T-cell (primary cell): ENCODE data around the gene ATP6V0A4. TPM values are rescaled to one million over a fixed set of nuclear protein-coding genes. Genes with fewer than 3 reads are reported as not detected.

Experiments used
- ATAC-seq, 4 experiments: fragments of 200-7000 bp in 3 of 4; fragments of 150-1000 bp in 1 of 4; cut with Tn5 transposase; replicated peaks in 1 of 4; 1 replicate in 3 of 4; 2 replicates in 1 of 4; pipeline ENCODE4 v1.10.0; 2021; ENCODE audit warnings: moderate library complexity in 3 of 4, mild to moderate bottlenecking in 2 of 4, moderate number of reproducible peaks in 1 of 4
- CTCF ChIA-PET, 2 donors: fragments of 300-600 bp; sonication (Branson Sonifier 250); formaldehyde crosslinking; loops; one replicate each; lab custom pipeline; 2022; ENCODE audit warnings: antibody characterized with exemption in 2 of 2; lab: Charles Lee
- POLR2A ChIA-PET, 2 donors: fragments of 300-600 bp; sonication (Branson Sonifier 250); formaldehyde crosslinking; loops; one replicate each; lab custom pipeline; 2022; ENCODE audit warnings: antibody characterized with exemption in 2 of 2; lab: Charles Lee
- DNase-seq, 35 experiments: peaks; one replicate each; pipeline versions ENCODE4 v3.0.0 to v3.0.0-alpha.2; 2013 to 2023
- H3K27ac ChIP-seq: one replicate; pipeline ENCODE4 v1.5.1; 2013; ENCODE audit warnings: low read length
- H3K27me3 ChIP-seq, 2 experiments: replicated peaks in 1 of 2; 1 replicate in 1 of 2; 2 replicates in 1 of 2; pipeline versions ENCODE4 v1.6.1 to v1.7.0; 2013; ENCODE audit warnings: low read length in 1 of 2, mixed read lengths in 1 of 2; ENCODE audit not compliant: control insufficient read depth in 2 of 2, insufficient read depth in 2 of 2; ENCODE audit errors: extremely low read depth in 1 of 2
- H3K36me3 ChIP-seq, 2 donors: 1 replicate in 1 of 2; 2 replicates in 1 of 2; pipeline versions ENCODE4 v1.6.1 to v1.7.0; 2013; ENCODE audit warnings: low read length in 1 of 2; ENCODE audit not compliant: control insufficient read depth in 2 of 2, insufficient read depth in 1 of 2; ENCODE audit errors: extremely low read depth in 1 of 2
- H3K4me1 ChIP-seq, 2 experiments: 1 replicate in 1 of 2; 2 replicates in 1 of 2; pipeline versions ENCODE4 v1.6.1 to v1.7.0; 2013; ENCODE audit warnings: low read length in 2 of 2, mixed read lengths in 1 of 2; ENCODE audit not compliant: insufficient read depth in 2 of 2, control insufficient read depth in 1 of 2; ENCODE audit errors: extremely low read depth in 1 of 2
- H3K4me3 ChIP-seq, 2 donors: 1 replicate in 1 of 2; 2 replicates in 1 of 2; pipeline versions ENCODE4 v1.5.1 to v1.7.0; 2013; ENCODE audit warnings: mild to moderate bottlenecking in 2 of 2, low read length in 1 of 2, moderate library complexity in 1 of 2; ENCODE audit not compliant: control insufficient read depth in 1 of 2; ENCODE audit errors: extremely low read depth in 1 of 2
- H3K9me3 ChIP-seq: 2 replicates; pipeline ENCODE4 v1.7.0; 2013
- H3K27ac Mint-ChIP-seq, 2 donors: one replicate each; pipeline ENCODE4 v1.8.0; 2020 to 2021; ENCODE audit warnings: mild to moderate bottlenecking in 2 of 2, mixed read lengths in 2 of 2
- H3K27me3 Mint-ChIP-seq, 2 donors: one replicate each; pipeline ENCODE4 v1.8.0; 2021 to 2022; ENCODE audit warnings: mixed read lengths in 2 of 2
- H3K36me3 Mint-ChIP-seq: one replicate; pipeline ENCODE4 v1.8.0; 2021; ENCODE audit warnings: mixed read lengths
- H3K4me1 Mint-ChIP-seq, 3 donors: one replicate each; pipeline ENCODE4 v1.8.0; 2020 to 2022; ENCODE audit warnings: mixed read lengths in 3 of 3, mild to moderate bottlenecking in 1 of 3
- H3K4me3 Mint-ChIP-seq, 3 donors: one replicate each; pipeline ENCODE4 v1.8.0; 2020 to 2022; ENCODE audit warnings: mild to moderate bottlenecking in 3 of 3, mixed read lengths in 3 of 3, moderate library complexity in 3 of 3
- H3K9me3 Mint-ChIP-seq, 3 donors: one replicate each; pipeline ENCODE4 v1.8.0; 2020 to 2022; ENCODE audit warnings: mixed read lengths in 3 of 3
- WGBS: methylation state at CpG from one replicate; pipeline ENCODE4 v1.1.5; 2013; ENCODE audit warnings: missing lambda C conversion rate; ENCODE audit not compliant: insufficient coverage; 5-methylcytosine and 5-hydroxymethylcytosine counted together
- total RNA-seq, 35 experiments: library from RNA in 6 of 35; stranded (reverse) in 6 of 35; fragments of 120-200 nt in 1 of 35; gene quantifications; one replicate each; pipeline versions ENCODE4 v1.2.1 to v1.2.4 and lab custom pipeline; 2013 to 2026

Gene ATP6V0A4
- total RNA-seq, 5 donors from 2014 or later (not counting 1 experiment from before 2014, with no cell fraction given), result not detected

DNA sequence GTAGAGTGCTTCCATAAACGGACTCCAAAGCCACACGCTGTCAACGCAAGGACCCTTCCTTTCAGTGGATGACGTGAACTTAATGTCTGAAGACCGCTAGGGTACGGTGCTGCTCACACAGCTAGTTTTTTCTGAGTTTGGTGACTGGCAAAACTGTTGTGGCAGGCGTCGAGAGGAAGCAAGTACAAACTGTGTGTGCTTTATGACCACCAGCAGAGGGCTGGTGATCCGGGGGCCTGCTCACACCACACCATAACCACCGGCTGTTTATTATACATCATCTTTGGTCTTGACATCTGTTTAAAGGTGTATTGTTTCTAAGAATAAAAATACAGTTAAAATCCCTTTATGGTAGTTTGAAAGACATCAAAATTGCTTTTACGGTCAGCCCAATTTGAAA is 37.1 kb upstream of the ATP6V0A4 start:
- H3K4me3 Mint-ChIP-seq, result no peak overlapping the region
- H3K9me3 ChIP-seq, result no peaks in the 10 kb centered on the region
- ATAC-seq, result no peak
- no peak overlapping the region for H3K27ac Mint-ChIP-seq
- H3K4me1 ChIP-seq, result no peaks in the 10 kb centered on the region
- POLR2A ChIA-PET, result no interaction called here
- H3K36me3 Mint-ChIP-seq, result no peaks in the 10 kb centered on the region
- peaks cover 10 to 21% of the 10 kb centered on the region in 2 donors for H3K27me3 Mint-ChIP-seq
- H3K4me1 Mint-ChIP-seq, result peaks cover 0 to 7% (median 5%) of the 10 kb centered on the region in 3 donors
- no peak overlapping the region for H3K4me3 ChIP-seq
- no peaks in the 10 kb centered on the region for H3K36me3 ChIP-seq
- 90% methylated on average over 6 of the region's 11 CpGs for WGBS
- CTCF ChIA-PET, result no interaction called here
- DNase-seq, result no peak
- no peak overlapping the region for H3K27ac ChIP-seq
- peaks cover 0 to 25% of the 10 kb centered on the region in 2 experiments for H3K27me3 ChIP-seq
- no peaks in the 10 kb centered on the region for H3K9me3 Mint-ChIP-seq

DNA sequence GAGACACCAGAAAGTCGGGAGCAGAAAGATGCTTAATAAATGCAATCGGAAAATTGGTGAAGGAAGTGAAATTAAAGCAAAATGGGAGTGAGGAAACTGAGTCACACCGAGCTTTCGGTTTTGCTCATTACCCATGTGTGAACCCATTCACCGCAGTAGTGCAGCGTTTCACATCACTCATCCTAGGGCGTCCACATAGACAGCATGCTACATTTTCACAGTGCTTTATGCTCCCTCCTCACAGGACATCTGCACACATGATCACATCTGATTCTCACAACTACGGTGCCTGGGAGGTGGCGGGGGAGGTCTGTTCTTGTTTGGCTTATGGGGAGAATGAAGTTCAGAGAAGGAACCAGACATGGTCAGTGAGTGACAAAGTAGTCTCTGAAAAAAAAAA is 36.6 kb upstream of the ATP6V0A4 start:
- Mint-ChIP-seq H3K9me3 (no peaks in the 10 kb centered on the region), H3K27ac (no peak overlapping the region), H3K4me1 (peaks cover 0 to 7% (median 5%) of the 10 kb centered on the region in 3 donors), H3K4me3 (no peak overlapping the region), H3K36me3 (no peaks in the 10 kb centered on the region), H3K27me3 (peaks cover 8 to 18% of the 10 kb centered on the region in 2 donors)
- Histone ChIP-seq H3K4me1 (no peaks in the 10 kb centered on the region), H3K36me3 (no peaks in the 10 kb centered on the region), H3K27me3 (peaks cover 0 to 23% of the 10 kb centered on the region in 2 experiments), H3K9me3 (no peaks in the 10 kb centered on the region), H3K4me3 (no peak overlapping the region), H3K27ac (no peak overlapping the region)
- ChIA-PET POLR2A (no interaction called here), CTCF (no interaction called here)
- ATAC-seq (no peak), DNase-seq (no peak)
- WGBS, result 47% methylated on average over 7 of the region's 9 CpGs

DNA sequence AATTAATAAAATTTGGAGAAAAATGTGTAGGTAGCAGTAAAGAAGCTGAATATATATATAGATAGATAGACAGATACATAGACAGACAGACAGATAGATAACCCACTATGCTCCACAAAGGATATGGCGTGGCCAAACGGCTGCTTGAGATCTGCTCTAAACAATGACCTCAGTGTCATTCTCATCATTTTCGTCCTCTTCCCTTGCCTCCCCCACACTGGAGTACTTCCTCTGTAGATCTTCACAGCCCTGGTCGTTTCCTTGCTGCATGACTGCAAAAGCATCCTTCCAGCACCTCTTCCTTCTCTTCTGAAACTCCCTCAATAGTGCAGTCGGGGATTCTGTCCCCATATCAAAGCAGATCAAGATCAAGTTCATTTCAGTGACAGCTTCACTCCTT is 35.6 kb upstream of the ATP6V0A4 start:
- CTCF ChIA-PET, result no interaction called here
- H3K4me1 ChIP-seq, result no peaks in the 10 kb centered on the region
- H3K27me3 Mint-ChIP-seq, result peaks cover 8 to 15% of the 10 kb centered on the region in 2 donors

DNA sequence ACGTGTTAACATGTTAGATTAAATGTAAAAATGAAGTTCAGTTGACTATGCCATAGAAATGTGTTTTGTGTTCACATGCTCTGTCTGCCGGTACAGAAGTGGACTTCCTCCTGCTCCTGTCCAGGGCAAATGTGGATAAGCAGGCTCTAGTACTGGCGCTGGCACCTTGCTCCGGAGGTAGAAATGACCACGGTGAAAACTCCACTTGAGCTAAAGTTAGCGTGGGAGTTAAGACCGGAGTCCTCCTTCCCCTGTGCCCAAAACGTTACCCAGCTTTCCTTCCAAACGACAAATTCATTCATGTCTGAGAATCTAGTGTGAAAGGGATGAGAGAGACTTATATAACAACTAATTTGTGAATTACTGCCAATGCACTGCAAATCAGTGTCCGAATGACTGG is 35.0 kb upstream of the ATP6V0A4 start:
- CTCF ChIA-PET, result no interaction called here
- H3K4me3 Mint-ChIP-seq, result no peak overlapping the region
- Histone ChIP-seq H3K4me1 (no peaks in the 10 kb centered on the region), H3K27ac (no peak overlapping the region), H3K9me3 (no peaks in the 10 kb centered on the region), H3K27me3 (peaks cover 0 to 20% of the 10 kb centered on the region in 2 experiments), H3K36me3 (no peaks in the 10 kb centered on the region), H3K4me3 (no peak overlapping the region)
- H3K4me1 Mint-ChIP-seq, result peaks cover 0 to 7% (median 5%) of the 10 kb centered on the region in 3 donors
- H3K27me3 Mint-ChIP-seq, result peaks cover 8 to 15% of the 10 kb centered on the region in 2 donors
- WGBS, result 100% methylated on average over 6 of the region's 10 CpGs
- POLR2A ChIA-PET, result no interaction called here
- DNase-seq (no peak), ATAC-seq (no peak)
- H3K9me3 Mint-ChIP-seq, result no peaks in the 10 kb centered on the region
- H3K36me3 Mint-ChIP-seq, result no peaks in the 10 kb centered on the region
- H3K27ac Mint-ChIP-seq, result no peak overlapping the region

More for the DNA sequence above, 35.6 kb upstream of the ATP6V0A4 start:
- Histone ChIP-seq H3K36me3 (no peaks in the 10 kb centered on the region), H3K27ac (no peak overlapping the region), H3K9me3 (no peaks in the 10 kb centered on the region), H3K4me3 (no peak overlapping the region), H3K27me3 (peaks cover 0 to 23% of the 10 kb centered on the region in 2 experiments)
- DNase-seq (no peak), ATAC-seq (no peak)
- 17% methylated on average over 5 of the region's 5 CpGs for WGBS
- no peak overlapping the region for H3K4me3 Mint-ChIP-seq
- POLR2A ChIA-PET, result no interaction called here
- no peak overlapping the region for H3K27ac Mint-ChIP-seq
- H3K4me1 Mint-ChIP-seq, result peaks cover 0 to 7% (median 5%) of the 10 kb centered on the region in 3 donors
- no peaks in the 10 kb centered on the region for H3K9me3 Mint-ChIP-seq
- H3K36me3 Mint-ChIP-seq, result no peaks in the 10 kb centered on the region

DNA sequence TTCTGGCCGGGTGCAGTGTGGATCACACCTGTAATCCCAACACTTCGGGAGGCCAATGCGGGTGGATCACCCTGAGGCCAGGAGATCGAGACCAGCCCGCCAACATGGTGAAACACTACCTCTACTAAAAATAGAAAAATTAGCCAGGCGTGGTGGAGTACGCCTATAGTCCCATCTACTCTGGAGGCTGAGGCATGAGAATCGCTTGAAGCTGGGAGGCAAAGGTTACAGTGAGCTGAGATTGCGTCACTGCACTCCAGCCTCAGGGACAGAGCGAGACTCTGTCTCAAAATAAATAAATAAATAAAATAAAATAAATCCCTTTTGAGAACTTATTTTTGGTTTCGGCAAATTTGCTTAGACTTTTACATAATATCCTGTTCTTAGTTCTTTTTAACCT is 31.3 kb upstream of the ATP6V0A4 start:
- Histone ChIP-seq H3K4me3 (no peak overlapping the region), H3K27ac (no peak overlapping the region), H3K9me3 (no peaks in the 10 kb centered on the region), H3K27me3 (peaks cover 0 to 13% of the 10 kb centered on the region in 2 experiments), H3K4me1 (no peaks in the 10 kb centered on the region), H3K36me3 (no peaks in the 10 kb centered on the region)
- H3K27ac Mint-ChIP-seq, result no peak overlapping the region
- peaks cover 4 to 16% (median 7%) of the 10 kb centered on the region in 3 donors for H3K4me1 Mint-ChIP-seq
- H3K9me3 Mint-ChIP-seq, result no peaks in the 10 kb centered on the region
- H3K36me3 Mint-ChIP-seq, result no peaks in the 10 kb centered on the region
- ChIA-PET CTCF (interaction anchor here in 1 of 2 donors (0.5 kb wide), 1 partner anchor 457 kb away, joined by 3 read pairs; no protein-coding TSS in a partner anchor), POLR2A (interaction anchor here in 1 of 2 donors (0.5 kb wide), 1 partner anchor 17 kb away, joined by 3 read pairs; no protein-coding TSS in a partner anchor)
- peaks cover 6 to 15% of the 10 kb centered on the region in 2 donors for H3K27me3 Mint-ChIP-seq
- ATAC-seq (no peak), DNase-seq (no peak)
- WGBS, result no CpG with 5 or more reads among the region's 11 CpGs
- no peak overlapping the region for H3K4me3 Mint-ChIP-seq

DNA sequence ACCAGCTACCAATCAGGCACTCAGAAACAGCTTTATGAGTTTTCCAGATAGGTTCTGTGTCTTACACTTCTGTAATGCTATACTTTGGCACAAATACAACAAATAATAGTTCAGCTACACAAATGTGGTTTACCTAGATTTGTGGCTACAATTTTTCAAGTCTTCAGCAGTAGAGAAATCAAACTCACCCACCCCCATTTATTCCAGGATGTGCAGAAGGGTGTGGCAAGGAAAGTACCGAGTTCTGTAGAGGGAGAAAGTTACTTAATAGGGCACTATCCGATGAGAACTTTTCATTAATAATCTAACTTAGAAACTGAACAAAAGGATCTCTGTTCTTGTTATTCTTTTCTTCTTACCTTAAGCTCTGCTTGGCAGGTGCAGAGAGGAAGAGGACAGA is 30.3 kb upstream of the ATP6V0A4 start:
- Mint-ChIP-seq H3K36me3 (no peaks in the 10 kb centered on the region), H3K27ac (no peak overlapping the region)
- H3K4me1 ChIP-seq, result no peaks in the 10 kb centered on the region

More for the DNA sequence above, 30.3 kb upstream of the ATP6V0A4 start:
- POLR2A ChIA-PET, result no interaction called here
- no peak overlapping the region for H3K4me3 Mint-ChIP-seq
- no peaks in the 10 kb centered on the region for H3K9me3 Mint-ChIP-seq
- DNase-seq, result no peak
- H3K27ac ChIP-seq, result no peak overlapping the region
- H3K27me3 ChIP-seq, result peaks cover 0 to 4% of the 10 kb centered on the region in 2 experiments
- ATAC-seq, result no peak
- CTCF ChIA-PET, result interaction anchor here in 1 of 2 donors (0.6 kb wide), 1 partner anchor 9 kb away, joined by 3 read pairs; no protein-coding TSS in a partner anchor
- WGBS, result no CpG with 5 or more reads among the region's 2 CpGs
- H3K27me3 Mint-ChIP-seq, result peaks cover 0 to 9% of the 10 kb centered on the region in 2 donors
- no peaks in the 10 kb centered on the region for H3K9me3 ChIP-seq
- no peak overlapping the region for H3K4me3 ChIP-seq
- peaks cover 4 to 9% (median 7%) of the 10 kb centered on the region in 3 donors for H3K4me1 Mint-ChIP-seq
- H3K36me3 ChIP-seq, result no peaks in the 10 kb centered on the region
